HG02571 (cell line): Measurements from ENCODE around the gene KCNJ11.

Experiments
- ATAC-seq: cut with Tn5 transposase; IDR thresholded peaks from one replicate; pipeline ENCODE4 v1.9.1; 2021; ENCODE audit warnings: mild to moderate bottlenecking, moderate library complexity; ENCODE audit not compliant: unreplicated experiment

The KCNJ11 gene

GRCh38 chr11:17369094-17369493 is 19.4 kb downstream of the KCNJ11 start:
- no peak for ATAC-seq

- ATAC-seq, result no peak
Measured at GRCh38 chr11:17368551-17368950, 19.9 kb downstream of the KCNJ11 start.

- ATAC-seq, result no peak
Measured at GRCh38 chr11:17366495-17366894, 22.0 kb downstream of the KCNJ11 start.

GRCh38 chr11:17354601-17354991 is 33.9 kb downstream of the KCNJ11 start:
- no peak for ATAC-seq

GRCh38 chr11:17353821-17354600 is 34.4 kb downstream of the KCNJ11 start:
- no peak for ATAC-seq

- ATAC-seq, result no peak
Measured at GRCh38 chr11:17352950-17353820, 35.3 kb downstream of the KCNJ11 start.

GRCh38 chr11:17351510-17352176 is 36.8 kb downstream of the KCNJ11 start, which contains the start of gene NCR3LG1:
TSS of gene NCR3LG1 (plus strand) at chr11:17351800. CDS start at chr11:17351970, 170 bp downstream.
- ATAC-seq, result peak; percentile 40

GRCh38 chr11:17351172-17351509 is 37.3 kb downstream of the KCNJ11 start:
- ATAC-seq, result no peak

GRCh38 chr11:17350455-17351171 is 37.8 kb downstream of the KCNJ11 start:
- ATAC-seq, result no peak

- ATAC-seq, result no peak
Measured at GRCh38 chr11:17347676-17348075, 40.8 kb downstream of the KCNJ11 start.

- no peak for ATAC-seq
Measured at GRCh38 chr11:17343907-17344306, 44.6 kb downstream of the KCNJ11 start.

- no peak for ATAC-seq
Measured at GRCh38 chr11:17343257-17343656, 45.2 kb downstream of the KCNJ11 start.
